ENCODE data around the gene YEATS2. TPM values are rescaled to one million over a fixed set of nuclear protein-coding genes. Genes with fewer than 3 reads are reported as not detected.

Gene YEATS2
- polyA plus RNA-seq, 1 of the 3 experiments (the other 2 are of a cell fraction): 19.9 TPM

DNA sequence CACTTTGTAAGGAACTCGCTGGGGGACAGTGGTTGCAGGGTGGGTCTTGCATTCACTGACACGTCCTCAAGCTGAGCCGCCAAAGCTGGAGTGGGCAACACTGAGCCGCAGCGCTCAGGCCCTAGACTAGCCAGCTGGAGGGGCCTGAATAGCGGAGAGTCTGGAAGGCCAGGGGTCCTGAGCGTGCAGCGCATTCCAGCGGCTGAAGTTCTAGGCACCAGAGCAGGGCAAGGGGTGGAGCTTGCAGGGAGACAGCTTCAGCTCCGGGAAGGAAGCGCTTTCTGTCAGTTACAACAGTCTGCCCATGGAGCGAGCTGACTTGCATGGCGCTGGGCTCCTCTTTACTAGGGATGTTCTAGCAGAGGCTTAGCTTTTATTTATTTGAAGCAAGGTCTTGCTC lies 125.0 kb downstream of the YEATS2 start:
- Histone ChIP-seq H3K36me3 (replicated peaks in 1 of 2; ENCODE audit: control insufficient read depth in 1 of 2, insufficient read depth in 2 of 2, low read length in 1 of 2) (no peaks in the 10 kb centered on the region), H3K9me3 (no peaks in the 10 kb centered on the region), H3K4me3 (ENCODE audit: low read depth in 2 of 2, low read length in 1 of 2) (no peak overlapping the region), H3K4me1 (ENCODE audit: control insufficient read depth in 1 of 2, insufficient read depth in 2 of 2, low read depth in 1 of 2, low read length in 1 of 2) (peaks cover 0 to 17% of the 10 kb centered on the region in 2 experiments; a peak in 2 of 4 replicates), H3K27me3 (ENCODE audit: insufficient read depth) (no peaks in the 10 kb centered on the region), H3K4me2 (no peak overlapping the region), H3K9me2 (no peaks in the 10 kb centered on the region), H3K9ac (no peak overlapping the region), H3K79me2 (ENCODE audit: insufficient read depth) (no peaks in the 10 kb centered on the region), H3F3A (replicated peaks; ENCODE audit: insufficient read depth) (peaks cover 11% of the 10 kb centered on the region), H3K27ac (ENCODE audit: low read depth in 2 of 2, low read length in 1 of 2) (no peak overlapping the region), H2AFZ (ENCODE audit: low read depth) (no peak overlapping the region), H4K20me1 (ENCODE audit: insufficient read depth) (0 out of 2 replicates have a peak, but pooled peaks cover 3% of the 10 kb centered on the region)
- no peak for DNase-seq
- WGBS (ENCODE audit: low lambda C conversion rate): 99% methylated on average over 10 of the region's 13 CpGs
- ChIA-PET POLR2A (no interaction called here), CTCF (interaction anchor here (1.4 to 1.6 kb wide), 2 partner anchors 22 to 55 kb away, joined by 3 to 4 read pairs; no protein-coding TSS in a partner anchor)
- no peak for TF ChIP-seq CHD2 (IDR thresholded peaks at IDR 0.05; ENCODE audit: low read length, partially characterized antibody)
- no peak for TF ChIP-seq USF1 (IDR thresholded peaks at IDR 0.05; ENCODE audit: borderline replicate concordance, low read depth)
- TF ChIP-seq, protein P1, sequence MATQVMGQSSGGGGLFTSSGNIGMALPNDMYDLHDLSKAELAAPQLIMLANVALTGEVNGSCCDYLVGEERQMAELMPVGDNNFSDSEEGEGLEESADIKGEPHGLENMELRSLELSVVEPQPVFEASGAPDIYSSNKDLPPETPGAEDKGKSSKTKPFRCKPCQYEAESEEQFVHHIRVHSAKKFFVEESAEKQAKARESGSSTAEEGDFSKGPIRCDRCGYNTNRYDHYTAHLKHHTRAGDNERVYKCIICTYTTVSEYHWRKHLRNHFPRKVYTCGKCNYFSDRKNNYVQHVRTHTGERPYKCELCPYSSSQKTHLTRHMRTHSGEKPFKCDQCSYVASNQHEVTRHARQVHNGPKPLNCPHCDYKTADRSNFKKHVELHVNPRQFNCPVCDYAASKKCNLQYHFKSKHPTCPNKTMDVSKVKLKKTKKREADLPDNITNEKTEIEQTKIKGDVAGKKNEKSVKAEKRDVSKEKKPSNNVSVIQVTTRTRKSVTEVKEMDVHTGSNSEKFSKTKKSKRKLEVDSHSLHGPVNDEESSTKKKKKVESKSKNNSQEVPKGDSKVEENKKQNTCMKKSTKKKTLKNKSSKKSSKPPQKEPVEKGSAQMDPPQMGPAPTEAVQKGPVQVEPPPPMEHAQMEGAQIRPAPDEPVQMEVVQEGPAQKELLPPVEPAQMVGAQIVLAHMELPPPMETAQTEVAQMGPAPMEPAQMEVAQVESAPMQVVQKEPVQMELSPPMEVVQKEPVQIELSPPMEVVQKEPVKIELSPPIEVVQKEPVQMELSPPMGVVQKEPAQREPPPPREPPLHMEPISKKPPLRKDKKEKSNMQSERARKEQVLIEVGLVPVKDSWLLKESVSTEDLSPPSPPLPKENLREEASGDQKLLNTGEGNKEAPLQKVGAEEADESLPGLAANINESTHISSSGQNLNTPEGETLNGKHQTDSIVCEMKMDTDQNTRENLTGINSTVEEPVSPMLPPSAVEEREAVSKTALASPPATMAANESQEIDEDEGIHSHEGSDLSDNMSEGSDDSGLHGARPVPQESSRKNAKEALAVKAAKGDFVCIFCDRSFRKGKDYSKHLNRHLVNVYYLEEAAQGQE (IDR thresholded peaks at IDR 0.05; ENCODE audit: low read depth, low read length): no peak
- TF ChIP-seq SMC3 (IDR thresholded peaks at IDR 0.05; ENCODE audit: low read depth, low read length): no peak
- TF ChIP-seq, protein P2, sequence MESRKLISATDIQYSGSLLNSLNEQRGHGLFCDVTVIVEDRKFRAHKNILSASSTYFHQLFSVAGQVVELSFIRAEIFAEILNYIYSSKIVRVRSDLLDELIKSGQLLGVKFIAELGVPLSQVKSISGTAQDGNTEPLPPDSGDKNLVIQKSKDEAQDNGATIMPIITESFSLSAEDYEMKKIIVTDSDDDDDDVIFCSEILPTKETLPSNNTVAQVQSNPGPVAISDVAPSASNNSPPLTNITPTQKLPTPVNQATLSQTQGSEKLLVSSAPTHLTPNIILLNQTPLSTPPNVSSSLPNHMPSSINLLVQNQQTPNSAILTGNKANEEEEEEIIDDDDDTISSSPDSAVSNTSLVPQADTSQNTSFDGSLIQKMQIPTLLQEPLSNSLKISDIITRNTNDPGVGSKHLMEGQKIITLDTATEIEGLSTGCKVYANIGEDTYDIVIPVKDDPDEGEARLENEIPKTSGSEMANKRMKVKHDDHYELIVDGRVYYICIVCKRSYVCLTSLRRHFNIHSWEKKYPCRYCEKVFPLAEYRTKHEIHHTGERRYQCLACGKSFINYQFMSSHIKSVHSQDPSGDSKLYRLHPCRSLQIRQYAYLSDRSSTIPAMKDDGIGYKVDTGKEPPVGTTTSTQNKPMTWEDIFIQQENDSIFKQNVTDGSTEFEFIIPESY (IDR thresholded peaks at IDR 0.05; ENCODE audit: borderline replicate concordance, low read depth): no peak
- TF ChIP-seq TCF12 (IDR thresholded peaks at IDR 0.05): no peak
- TF ChIP-seq RCOR1 (IDR thresholded peaks at IDR 0.05; ENCODE audit: low read length): no peak
- no peak for TF ChIP-seq RXRA (IDR thresholded peaks at IDR 0.05; ENCODE audit: borderline replicate concordance, low read depth)
- no peak for TF ChIP-seq IRF3 (IDR thresholded peaks at IDR 0.05; ENCODE audit: low read depth, low read length)
- TF ChIP-seq GABPA (IDR thresholded peaks at IDR 0.05; ENCODE audit: low read depth): no peak
- no peak for TF ChIP-seq RAD21 (IDR thresholded peaks at IDR 0.05; ENCODE audit: low read length)
- no peak for TF ChIP-seq MXI1 (IDR thresholded peaks at IDR 0.05; ENCODE audit: low read depth, low read length)
- no peak for TF ChIP-seq FOSL2 (IDR thresholded peaks at IDR 0.05; ENCODE audit: borderline replicate concordance, low read depth)
- no peak for TF ChIP-seq FOXJ3 (CRISPR knock-in tag; IDR thresholded peaks at IDR 0.05)
- TF ChIP-seq NFIC (IDR thresholded peaks at IDR 0.05; ENCODE audit: borderline replicate concordance): no peak
- TF ChIP-seq, protein P3, sequence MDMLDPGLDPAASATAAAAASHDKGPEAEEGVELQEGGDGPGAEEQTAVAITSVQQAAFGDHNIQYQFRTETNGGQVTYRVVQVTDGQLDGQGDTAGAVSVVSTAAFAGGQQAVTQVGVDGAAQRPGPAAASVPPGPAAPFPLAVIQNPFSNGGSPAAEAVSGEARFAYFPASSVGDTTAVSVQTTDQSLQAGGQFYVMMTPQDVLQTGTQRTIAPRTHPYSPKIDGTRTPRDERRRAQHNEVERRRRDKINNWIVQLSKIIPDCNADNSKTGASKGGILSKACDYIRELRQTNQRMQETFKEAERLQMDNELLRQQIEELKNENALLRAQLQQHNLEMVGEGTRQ (IDR thresholded peaks at IDR 0.05; ENCODE audit: borderline replicate concordance, low read depth, low read length): no peak
- TF ChIP-seq EZH2phosphoT487 (IDR thresholded peaks at IDR 0.05; ENCODE audit: borderline replicate concordance, low read depth): no peak

Data from SK-N-SH (cell line).